ENCODE results near the gene DLGAP1.

Gene DLGAP1

GRCh38 chr18:3900327-3900726 is 554.8 kb downstream of the DLGAP1 start:
- no peak for DNase-seq (ENCODE audit: low read depth)

GRCh38 chr18:3898861-3899613 is 556.1 kb downstream of the DLGAP1 start:
- no peak for DNase-seq (ENCODE audit: low read depth)

GRCh38 chr18:3892152-3892551 is 563.0 kb downstream of the DLGAP1 start:
- DNase-seq (ENCODE audit: low read depth) = no peak

- no peak for DNase-seq (ENCODE audit: low read depth)
Measured at GRCh38 chr18:3891245-3891644, 563.9 kb downstream of the DLGAP1 start.

- DNase-seq (ENCODE audit: low read depth) = no peak
Measured at GRCh38 chr18:3889803-3890202, 565.3 kb downstream of the DLGAP1 start.

GRCh38 chr18:3889121-3889520 is 566.0 kb downstream of the DLGAP1 start:
- DNase-seq (ENCODE audit: low read depth) = no peak

- no peak for DNase-seq (ENCODE audit: low read depth)
Measured at GRCh38 chr18:3886575-3887322, 568.4 kb downstream of the DLGAP1 start.

GRCh38 chr18:3885209-3885792 is 569.8 kb downstream of the DLGAP1 start:
- no peak for DNase-seq (ENCODE audit: low read depth)

- no peak for DNase-seq (ENCODE audit: low read depth)
Measured at GRCh38 chr18:3879836-3880120, 575.3 kb downstream of the DLGAP1 start.

- DNase-seq (ENCODE audit: low read depth) = no peak
Measured at GRCh38 chr18:3879114-3879835, 575.8 kb downstream of the DLGAP1 start.

- no peak for DNase-seq (ENCODE audit: low read depth)
Measured at GRCh38 chr18:3878401-3878800, 576.7 kb downstream of the DLGAP1 start.

GRCh38 chr18:3877678-3878077 is 577.4 kb downstream of the DLGAP1 start:
- DNase-seq (ENCODE audit: low read depth) = no peak

GRCh38 chr18:3875961-3876360 is 579.1 kb downstream of the DLGAP1 start:
- DNase-seq (ENCODE audit: low read depth) = no peak

GRCh38 chr18:3875376-3875775 is 579.7 kb downstream of the DLGAP1 start:
- DNase-seq (ENCODE audit: low read depth) = no peak

GRCh38 chr18:3874581-3874980 is 580.5 kb downstream of the DLGAP1 start:
- DNase-seq (ENCODE audit: low read depth) = no peak

GRCh38 chr18:3874125-3874524 is 581.0 kb downstream of the DLGAP1 start:
- no peak for DNase-seq (ENCODE audit: low read depth)

GRCh38 chr18:3873698-3874097 is 581.4 kb downstream of the DLGAP1 start:
- DNase-seq (ENCODE audit: low read depth) = no peak

- DNase-seq (ENCODE audit: low read depth) = no peak
Measured at GRCh38 chr18:3873211-3873610, 581.9 kb downstream of the DLGAP1 start.

- no peak for DNase-seq (ENCODE audit: low read depth)
Measured at GRCh38 chr18:3872641-3873040, 582.5 kb downstream of the DLGAP1 start.

- DNase-seq (ENCODE audit: low read depth) = no peak
Measured at GRCh38 chr18:3871687-3872086, 583.4 kb downstream of the DLGAP1 start.

- DNase-seq (ENCODE audit: low read depth) = no peak
Measured at GRCh38 chr18:3870914-3871313, 584.2 kb downstream of the DLGAP1 start.

- DNase-seq (ENCODE audit: low read depth) = no peak
Measured at GRCh38 chr18:3869848-3870247, 585.3 kb downstream of the DLGAP1 start.

- DNase-seq (ENCODE audit: low read depth) = no peak
Measured at GRCh38 chr18:3867864-3868311, 587.2 kb downstream of the DLGAP1 start.
